ENCODE results near the gene PRSS2. TPM values are rescaled to one million over a fixed set of nuclear protein-coding genes. Genes with fewer than 3 reads are reported as not detected.

Gene PRSS2
- total RNA-seq, 1 donor from 2014 or later = not detected

DNA sequence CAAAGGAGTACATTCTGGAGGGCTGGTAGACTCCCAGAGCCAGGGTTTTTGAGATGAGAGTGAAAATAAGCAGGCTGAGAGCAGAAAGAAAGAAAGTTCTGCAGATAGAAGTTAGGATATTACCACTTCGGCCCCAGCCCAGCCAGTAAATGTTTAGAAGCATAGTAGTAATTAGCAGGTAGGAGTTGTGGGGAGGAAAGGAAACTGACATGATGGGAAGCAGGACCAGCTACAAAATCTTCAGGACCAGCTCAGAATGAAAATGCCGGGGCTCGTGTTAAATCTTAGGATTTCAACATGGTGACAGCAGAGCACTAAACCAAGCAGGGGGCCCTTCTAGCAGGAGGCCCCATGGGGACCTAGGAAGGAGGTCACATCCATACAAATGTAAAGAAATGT, 28.7 kb downstream of the PRSS2 start:
- TF ChIP-seq, protein P1, sequence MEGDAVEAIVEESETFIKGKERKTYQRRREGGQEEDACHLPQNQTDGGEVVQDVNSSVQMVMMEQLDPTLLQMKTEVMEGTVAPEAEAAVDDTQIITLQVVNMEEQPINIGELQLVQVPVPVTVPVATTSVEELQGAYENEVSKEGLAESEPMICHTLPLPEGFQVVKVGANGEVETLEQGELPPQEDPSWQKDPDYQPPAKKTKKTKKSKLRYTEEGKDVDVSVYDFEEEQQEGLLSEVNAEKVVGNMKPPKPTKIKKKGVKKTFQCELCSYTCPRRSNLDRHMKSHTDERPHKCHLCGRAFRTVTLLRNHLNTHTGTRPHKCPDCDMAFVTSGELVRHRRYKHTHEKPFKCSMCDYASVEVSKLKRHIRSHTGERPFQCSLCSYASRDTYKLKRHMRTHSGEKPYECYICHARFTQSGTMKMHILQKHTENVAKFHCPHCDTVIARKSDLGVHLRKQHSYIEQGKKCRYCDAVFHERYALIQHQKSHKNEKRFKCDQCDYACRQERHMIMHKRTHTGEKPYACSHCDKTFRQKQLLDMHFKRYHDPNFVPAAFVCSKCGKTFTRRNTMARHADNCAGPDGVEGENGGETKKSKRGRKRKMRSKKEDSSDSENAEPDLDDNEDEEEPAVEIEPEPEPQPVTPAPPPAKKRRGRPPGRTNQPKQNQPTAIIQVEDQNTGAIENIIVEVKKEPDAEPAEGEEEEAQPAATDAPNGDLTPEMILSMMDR (conservative IDR thresholded peaks at IDR 0.05) = no peak
- H3K4me1 Mint-ChIP-seq = peaks cover 8% of the 10 kb centered on the region

DNA sequence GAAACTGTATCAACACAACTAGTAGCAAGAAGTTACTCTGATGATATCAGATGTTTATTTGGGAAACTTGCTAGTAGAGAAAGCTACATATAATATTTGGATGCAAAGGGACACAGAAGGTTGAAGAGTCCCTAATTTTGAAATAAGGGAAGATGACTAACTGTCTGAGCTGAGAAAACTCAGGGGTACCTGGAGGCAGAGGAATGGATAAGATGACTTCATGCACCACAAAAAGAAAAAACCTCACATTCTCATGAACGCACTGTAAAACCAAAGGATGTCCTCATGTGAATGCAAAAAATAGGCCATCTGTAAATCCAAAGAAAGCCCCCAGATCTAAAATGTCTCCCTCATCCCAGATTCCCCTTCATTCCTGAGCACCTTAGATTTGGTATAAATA, 29.3 kb downstream of the PRSS2 start:
- Mint-ChIP-seq H3K4me3 (no peak overlapping the region), H3K27me3 (ENCODE audit: low read depth) (peaks cover 92% of the 10 kb centered on the region), H3K4me1 (peaks cover 8% of the 10 kb centered on the region), H3K36me3 (ENCODE audit: low read depth) (no peaks in the 10 kb centered on the region), H3K27ac (ENCODE audit: unreplicated experiment) (no peak overlapping the region), H3K9me3 (no peaks in the 10 kb centered on the region)
- TF ChIP-seq, protein P1 (conservative IDR thresholded peaks at IDR 0.05) = no peak
- no peak for DNase-seq (ENCODE audit: low read depth, low spot score)

More for the DNA sequence above, 28.7 kb downstream of the PRSS2 start:
- H3K27ac Mint-ChIP-seq (ENCODE audit: unreplicated experiment) = no peak overlapping the region
- H3K4me3 Mint-ChIP-seq = no peak overlapping the region
- H3K27me3 Mint-ChIP-seq (ENCODE audit: low read depth) = peaks cover 92% of the 10 kb centered on the region
- no peaks in the 10 kb centered on the region for H3K36me3 Mint-ChIP-seq (ENCODE audit: low read depth)
- DNase-seq (ENCODE audit: low read depth, low spot score) = no peak
- H3K9me3 Mint-ChIP-seq = no peaks in the 10 kb centered on the region

DNA sequence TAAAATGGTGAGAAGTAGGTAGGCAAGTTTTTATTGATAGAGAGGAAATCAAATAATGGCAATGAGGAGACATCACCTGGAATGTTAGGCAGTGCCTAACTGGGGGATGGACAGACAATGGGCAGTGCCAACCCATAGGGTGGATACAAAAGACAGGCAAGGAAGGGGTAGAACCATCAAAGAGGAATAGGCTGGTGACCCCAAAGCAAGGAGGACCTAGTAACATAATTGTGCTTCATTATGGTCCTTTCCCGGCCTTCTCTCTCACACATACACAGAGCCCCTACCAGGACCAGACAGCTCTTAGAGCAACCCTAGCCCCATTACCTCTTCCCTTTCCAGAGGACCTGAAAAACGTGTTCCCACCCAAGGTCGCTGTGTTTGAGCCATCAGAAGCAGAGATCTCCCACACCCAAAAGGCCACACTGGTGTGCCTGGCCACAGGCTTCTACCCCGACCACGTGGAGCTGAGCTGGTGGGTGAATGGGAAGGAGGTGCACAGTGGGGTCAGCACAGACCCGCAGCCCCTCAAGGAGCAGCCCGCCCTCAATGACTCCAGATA, 30.0 kb downstream of the PRSS2 start:
- H3K4me3 Mint-ChIP-seq = no peak overlapping the region
- no peak overlapping the region for H3K27ac Mint-ChIP-seq (ENCODE audit: unreplicated experiment)
- peaks cover 91% of the 10 kb centered on the region for H3K27me3 Mint-ChIP-seq (ENCODE audit: low read depth)
- TF ChIP-seq, protein P1 (conservative IDR thresholded peaks at IDR 0.05) = no peak
- DNase-seq (ENCODE audit: low read depth, low spot score) = no peak
- H3K9me3 Mint-ChIP-seq = no peaks in the 10 kb centered on the region
- peaks cover 8% of the 10 kb centered on the region for H3K4me1 Mint-ChIP-seq
- no peaks in the 10 kb centered on the region for H3K36me3 Mint-ChIP-seq (ENCODE audit: low read depth)

DNA sequence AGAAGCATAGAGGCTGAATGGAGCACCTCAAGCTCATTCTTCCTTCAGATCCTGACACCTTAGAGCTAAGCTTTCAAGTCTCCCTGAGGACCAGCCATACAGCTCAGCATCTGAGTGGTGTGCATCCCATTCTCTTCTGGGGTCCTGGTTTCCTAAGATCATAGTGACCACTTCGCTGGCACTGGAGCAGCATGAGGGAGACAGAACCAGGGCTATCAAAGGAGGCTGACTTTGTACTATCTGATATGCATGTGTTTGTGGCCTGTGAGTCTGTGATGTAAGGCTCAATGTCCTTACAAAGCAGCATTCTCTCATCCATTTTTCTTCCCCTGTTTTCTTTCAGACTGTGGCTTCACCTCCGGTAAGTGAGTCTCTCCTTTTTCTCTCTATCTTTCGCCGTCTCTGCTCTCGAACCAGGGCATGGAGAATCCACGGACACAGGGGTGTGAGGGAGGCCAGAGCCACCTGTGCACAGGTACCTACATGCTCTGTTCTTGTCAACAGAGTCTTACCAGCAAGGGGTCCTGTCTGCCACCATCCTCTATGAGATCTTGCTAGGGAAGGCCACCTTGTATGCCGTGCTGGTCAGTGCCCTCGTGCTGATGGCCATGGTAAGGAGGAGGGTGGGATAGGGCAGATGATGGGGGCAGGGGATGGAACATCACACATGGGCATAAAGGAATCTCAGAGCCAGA, 31.0 kb downstream of the PRSS2 start:
- TF ChIP-seq, protein P1 (conservative IDR thresholded peaks at IDR 0.05) = no peak
- no peaks in the 10 kb centered on the region for H3K36me3 Mint-ChIP-seq (ENCODE audit: low read depth)
- H3K27ac Mint-ChIP-seq (ENCODE audit: unreplicated experiment) = no peak overlapping the region
- H3K9me3 Mint-ChIP-seq = no peaks in the 10 kb centered on the region
- H3K27me3 Mint-ChIP-seq (ENCODE audit: low read depth) = peaks cover 90% of the 10 kb centered on the region
- peaks cover 8% of the 10 kb centered on the region for H3K4me1 Mint-ChIP-seq
- no peak overlapping the region for H3K4me3 Mint-ChIP-seq
- no peak for DNase-seq (ENCODE audit: low read depth, low spot score)

DNA sequence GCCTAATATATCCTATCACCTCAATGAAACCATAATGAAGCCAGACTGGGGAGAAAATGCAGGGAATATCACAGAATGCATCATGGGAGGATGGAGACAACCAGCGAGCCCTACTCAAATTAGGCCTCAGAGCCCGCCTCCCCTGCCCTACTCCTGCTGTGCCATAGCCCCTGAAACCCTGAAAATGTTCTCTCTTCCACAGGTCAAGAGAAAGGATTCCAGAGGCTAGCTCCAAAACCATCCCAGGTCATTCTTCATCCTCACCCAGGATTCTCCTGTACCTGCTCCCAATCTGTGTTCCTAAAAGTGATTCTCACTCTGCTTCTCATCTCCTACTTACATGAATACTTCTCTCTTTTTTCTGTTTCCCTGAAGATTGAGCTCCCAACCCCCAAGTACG, 31.5 kb downstream of the PRSS2 start:
- H3K27me3 Mint-ChIP-seq (ENCODE audit: low read depth) = peaks cover 90% of the 10 kb centered on the region
- TF ChIP-seq, protein P1 (conservative IDR thresholded peaks at IDR 0.05) = no peak

More for the DNA sequence above, 31.5 kb downstream of the PRSS2 start:
- H3K36me3 Mint-ChIP-seq (ENCODE audit: low read depth) = no peaks in the 10 kb centered on the region
- no peak for DNase-seq (ENCODE audit: low read depth, low spot score)
- no peaks in the 10 kb centered on the region for H3K9me3 Mint-ChIP-seq
- H3K27ac Mint-ChIP-seq (ENCODE audit: unreplicated experiment) = no peak overlapping the region
- H3K4me1 Mint-ChIP-seq = peaks cover 8% of the 10 kb centered on the region
- H3K4me3 Mint-ChIP-seq = no peak overlapping the region

Measured in neural crest cell (in vitro differentiated cells).